Ovary (tissue), 3 donors: ENCODE measurements around the gene DST.

Experiments
- EP300 ChIP-seq: sonication (generic); formaldehyde crosslinking; IDR thresholded peaks from one replicate; pipeline ENCODE4 v1.6.1; 2017; ENCODE audit warnings: antibody characterized with exemption
- POLR2A ChIP-seq: fragments of 450-650 bp; IDR thresholded peaks from one replicate; pipeline ENCODE4 v1.6.1; 2017; ENCODE audit warnings: antibody characterized with exemption, mild to moderate bottlenecking, moderate library complexity
- TF ChIP-seq, protein P1 (sequence below), 3 donors: fragments of 450-650 bp in 2 of 3; fragments of 200-600 bp in 1 of 3; IDR thresholded peaks; one replicate each; pipeline versions ENCODE4 v1.5.1 to v1.8.0; 2016 to 2022; ENCODE audit warnings: antibody characterized with exemption in 3 of 3, mild to moderate bottlenecking in 1 of 3
- donor health status: DM: no; HTN: no; CAD: no.

DNA sequence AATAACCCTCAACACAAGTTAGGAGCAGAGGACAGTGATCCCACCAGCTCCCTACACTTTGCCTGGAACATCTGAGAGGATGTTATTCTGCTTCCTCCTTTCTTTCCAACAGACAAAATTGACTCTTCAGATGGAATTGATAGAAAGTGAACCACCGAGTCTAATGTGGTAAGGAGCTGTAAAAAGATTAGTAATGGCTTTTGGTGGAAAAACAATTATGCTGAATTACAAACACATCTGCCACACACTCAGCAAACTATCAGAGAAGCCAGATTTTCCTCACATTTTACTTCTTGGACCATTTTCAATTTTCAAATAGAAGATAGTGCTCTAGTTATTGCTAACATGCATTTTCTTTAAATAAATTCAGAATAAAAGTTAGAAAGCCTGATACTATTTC lies 223.5 kb downstream of the DST start:
- no peak for TF ChIP-seq EP300
- TF ChIP-seq, protein P1, sequence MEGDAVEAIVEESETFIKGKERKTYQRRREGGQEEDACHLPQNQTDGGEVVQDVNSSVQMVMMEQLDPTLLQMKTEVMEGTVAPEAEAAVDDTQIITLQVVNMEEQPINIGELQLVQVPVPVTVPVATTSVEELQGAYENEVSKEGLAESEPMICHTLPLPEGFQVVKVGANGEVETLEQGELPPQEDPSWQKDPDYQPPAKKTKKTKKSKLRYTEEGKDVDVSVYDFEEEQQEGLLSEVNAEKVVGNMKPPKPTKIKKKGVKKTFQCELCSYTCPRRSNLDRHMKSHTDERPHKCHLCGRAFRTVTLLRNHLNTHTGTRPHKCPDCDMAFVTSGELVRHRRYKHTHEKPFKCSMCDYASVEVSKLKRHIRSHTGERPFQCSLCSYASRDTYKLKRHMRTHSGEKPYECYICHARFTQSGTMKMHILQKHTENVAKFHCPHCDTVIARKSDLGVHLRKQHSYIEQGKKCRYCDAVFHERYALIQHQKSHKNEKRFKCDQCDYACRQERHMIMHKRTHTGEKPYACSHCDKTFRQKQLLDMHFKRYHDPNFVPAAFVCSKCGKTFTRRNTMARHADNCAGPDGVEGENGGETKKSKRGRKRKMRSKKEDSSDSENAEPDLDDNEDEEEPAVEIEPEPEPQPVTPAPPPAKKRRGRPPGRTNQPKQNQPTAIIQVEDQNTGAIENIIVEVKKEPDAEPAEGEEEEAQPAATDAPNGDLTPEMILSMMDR (IDR thresholded peaks at IDR 0.05) = no peak
- TF ChIP-seq POLR2A = no peak
